GM23338 (cell line): Measurements from ENCODE around the gene TOMM7. TPM values are rescaled to one million over a fixed set of nuclear protein-coding genes. Genes with fewer than 3 reads are reported as not detected.

ENCODE experiments used
- ATAC-seq: fragments of 200-7000 bp; cut with Tn5 transposase; 3 replicates; pipeline ENCODE4 v1.9.1; 2020
- DNase-seq: peaks from one replicate; pipeline ENCODE4 v3.0.0-alpha.2; 2015; ENCODE audit warnings: low spot score
- H2AFZ ChIP-seq: fragments of 200-600 bp; sonication (generic); 2 replicates; pipeline ENCODE4 v1.8.0; 2016; ENCODE audit warnings: antibody characterized with exemption, mild to moderate bottlenecking, moderate library complexity
- H3F3A ChIP-seq: fragments of 200-600 bp; sonication (generic); replicated peaks from 2 replicates; pipeline ENCODE4 v1.8.0; 2017; ENCODE audit warnings: antibody characterized with exemption, mixed run types, low read depth
- H3K27ac ChIP-seq: fragments of 200-600 bp; sonication (generic); 2 replicates; pipeline ENCODE4 v1.6.1; 2016; ENCODE audit warnings: low read depth
- H3K27me3 ChIP-seq: fragments of 200-600 bp; sonication (generic); 2 replicates; pipeline ENCODE4 v1.8.0; 2016; ENCODE audit warnings: mild to moderate bottlenecking, mixed run types, moderate library complexity; ENCODE audit not compliant: insufficient read depth
- H3K36me3 ChIP-seq: fragments of 200-600 bp; sonication (generic); 2 replicates; pipeline ENCODE4 v1.8.0; 2016; ENCODE audit warnings: mild to moderate bottlenecking; ENCODE audit not compliant: insufficient read depth
- H3K4me1 ChIP-seq: fragments of 200-600 bp; sonication (generic); 2 replicates; pipeline ENCODE4 v1.8.0; 2016; ENCODE audit warnings: mild to moderate bottlenecking, moderate library complexity; ENCODE audit not compliant: insufficient read depth
- H3K4me2 ChIP-seq: fragments of 200-600 bp; sonication (generic); 2 replicates; pipeline ENCODE4 v1.7.1; 2017; ENCODE audit warnings: mixed run types
- H3K4me3 ChIP-seq: fragments of 200-600 bp; sonication (generic); 2 replicates; pipeline ENCODE4 v1.6.1; 2016; ENCODE audit warnings: mixed run types
- H3K79me2 ChIP-seq: fragments of 200-600 bp; sonication (generic); replicated peaks from 2 replicates; pipeline ENCODE4 v1.8.0; 2017; ENCODE audit warnings: mild to moderate bottlenecking; ENCODE audit not compliant: insufficient read depth
- H3K9me2 ChIP-seq: fragments of 200-600 bp; sonication (generic); 2 replicates; pipeline ENCODE4 v1.8.0; 2017; ENCODE audit not compliant: insufficient read depth
- H4K20me1 ChIP-seq: fragments of 200-600 bp; sonication (generic); replicated peaks from 2 replicates; pipeline ENCODE4 v1.8.0; 2017; ENCODE audit warnings: mild to moderate bottlenecking; ENCODE audit not compliant: insufficient read depth
- H3K27ac Mint-ChIP-seq: 2 replicates; pipeline ENCODE4 v1.8.0; 2020; ENCODE audit warnings: inconsistent platforms, mild to moderate bottlenecking, moderate library complexity, mixed read lengths
- H3K27me3 Mint-ChIP-seq: 3 replicates; pipeline ENCODE4 v1.8.0; 2022; ENCODE audit warnings: low read depth, mild to moderate bottlenecking, moderate library complexity, mixed read lengths, inconsistent platforms; ENCODE audit not compliant: insufficient read depth, poor library complexity
- H3K36me3 Mint-ChIP-seq: 3 replicates; pipeline ENCODE4 v1.8.0; 2021; ENCODE audit warnings: low read depth, mild to moderate bottlenecking, inconsistent platforms, moderate library complexity, mixed read lengths
- H3K4me1 Mint-ChIP-seq: 3 replicates; pipeline ENCODE4 v1.8.0; 2020; ENCODE audit warnings: mild to moderate bottlenecking, inconsistent platforms, mixed read lengths
- H3K4me3 Mint-ChIP-seq: 3 replicates; pipeline ENCODE4 v1.8.0; 2021; ENCODE audit warnings: moderate library complexity, mild to moderate bottlenecking, inconsistent platforms, mixed read lengths
- H3K9me3 Mint-ChIP-seq: 3 replicates; pipeline ENCODE4 v1.8.0; 2020; ENCODE audit warnings: moderate library complexity, mild to moderate bottlenecking, inconsistent platforms, mixed read lengths
- CREB1 ChIP-seq: fragments of 250-450 bp; sonication (Bioruptor Pico); IDR thresholded peaks from 2 replicates; pipeline ENCODE4 v1.5.0; 2020; ENCODE audit warnings: low read depth, mild to moderate bottlenecking, moderate library complexity
- EZH2 ChIP-seq: fragments of 200-600 bp; sonication (generic); IDR thresholded peaks from one replicate; pipeline ENCODE4 v1.8.0; 2017; ENCODE audit warnings: antibody characterized with exemption, mild to moderate bottlenecking, low read depth; ENCODE audit not compliant: unreplicated experiment
- EZH2phosphoT487 ChIP-seq: fragments of 200-600 bp; sonication (generic); IDR thresholded peaks from one replicate; pipeline ENCODE4 v1.8.1; 2018; ENCODE audit warnings: antibody characterized with exemption; ENCODE audit not compliant: unreplicated experiment
- JUNB ChIP-seq: IDR thresholded peaks from one replicate; pipeline ENCODE4 v1.6.1; 2016; ENCODE audit warnings: antibody characterized with exemption; ENCODE audit not compliant: unreplicated experiment
- NANOG ChIP-seq: IDR thresholded peaks from 2 replicates; pipeline ENCODE4 v1.6.1; 2016; ENCODE audit warnings: antibody characterized with exemption, borderline replicate concordance
- POLR2AphosphoS5 ChIP-seq: IDR thresholded peaks from 2 replicates; pipeline ENCODE4 v1.6.1; 2016; ENCODE audit warnings: antibody characterized with exemption, low read depth
- STAT1 ChIP-seq: IDR thresholded peaks from one replicate; pipeline ENCODE4 v1.6.1; 2016; ENCODE audit warnings: antibody characterized with exemption; ENCODE audit not compliant: unreplicated experiment
- ZNF114 ChIP-seq: fragments of 250-450 bp; sonication (Bioruptor Pico); IDR thresholded peaks from 2 replicates; pipeline ENCODE4 v1.5.0; 2020; ENCODE audit warnings: mild to moderate bottlenecking, moderate library complexity
- ZNF331 ChIP-seq: fragments of 250-450 bp; sonication (Bioruptor Pico); IDR thresholded peaks from 2 replicates; pipeline ENCODE4 v1.5.0; 2020; ENCODE audit warnings: low read depth, mild to moderate bottlenecking, moderate library complexity
- polyA plus RNA-seq: library from polyadenylated mRNA; unstranded; fragments of >200 nt; fragmentation: Nextera tagmentation; extraction: Ambion mirVana; gene quantifications from 2 replicates; pipeline ENCODE4 v1.2.1, GENCODE V29; 2016
- total RNA-seq: library from RNA; depleted of rRNA; stranded (reverse); fragments of >200 nt; shearing (Covaris generic); gene quantifications from 2 replicates; pipeline ENCODE4 v1.2.3, GENCODE V29; 2014
- TF ChIP-seq, protein P1 (sequence below), 2 experiments: fragments of 200-600 bp in 1 of 2; sonication (generic) in 1 of 2; conservative IDR thresholded peaks; 2 replicates each; pipeline versions ENCODE4 v1.5.1 to v1.6.1; 2016 to 2017; ENCODE audit warnings: antibody characterized with exemption in 2 of 2, low read depth in 2 of 2, mild to moderate bottlenecking in 2 of 2, moderate library complexity in 1 of 2
- TF ChIP-seq, protein P2 (sequence below): fragments of 250-450 bp; sonication (Bioruptor Pico); IDR thresholded peaks from 2 replicates; pipeline ENCODE4 v1.5.0; 2020; ENCODE audit warnings: mild to moderate bottlenecking, moderate library complexity
- TF ChIP-seq, protein P3 (sequence below): IDR thresholded peaks from 2 replicates; pipeline ENCODE4 v1.6.1; 2016; ENCODE audit warnings: antibody characterized with exemption
- TF ChIP-seq, protein P4 (sequence below): IDR thresholded peaks from one replicate; pipeline ENCODE4 v1.6.1; 2018; ENCODE audit warnings: antibody characterized with exemption; ENCODE audit not compliant: unreplicated experiment

Gene TOMM7
- total and polyA plus RNA-seq, 2 experiments from 2014 or later, result 164 to 920 TPM

DNA sequence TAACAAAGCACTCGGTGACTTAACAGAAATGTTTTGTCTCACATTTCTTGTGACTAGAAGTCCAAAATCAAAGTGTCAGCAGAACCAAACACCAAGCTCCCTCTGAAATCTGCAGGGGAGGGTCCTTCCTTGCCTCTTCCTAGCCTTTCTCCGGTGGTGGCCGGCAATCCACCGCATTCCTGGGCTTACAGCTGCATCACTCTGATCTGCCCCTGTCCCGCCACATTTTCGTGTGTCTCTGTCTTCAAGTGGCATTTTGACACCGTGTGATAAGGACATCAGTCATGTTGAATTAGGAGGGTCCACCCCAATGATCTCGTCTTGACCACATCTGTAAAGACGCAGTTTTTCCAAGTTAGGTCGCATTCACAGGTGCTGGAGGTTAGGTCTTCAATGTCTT is 30.5 kb upstream of the TOMM7 start:
- Histone ChIP-seq H3F3A (peaks cover 3% of the 10 kb centered on the region; the same call in 1 of the 2 replicates), H3K27ac (0 out of 2 replicates have a peak overlapping the region, but pooled peaks have one; percentile 14), H3K79me2 (peaks cover 15% of the 10 kb centered on the region), H3K4me2 (peak overlapping the region; percentile 74), H3K27me3 (no peaks in the 10 kb centered on the region), H3K36me3 (peaks cover 23% of the 10 kb centered on the region; the same call in 1 of the 2 replicates), H4K20me1 (no peaks in the 10 kb centered on the region), H2AFZ (peak overlapping the region; percentile 67; the same call in 1 of the 2 replicates), H3K4me1 (peaks cover 44% of the 10 kb centered on the region), H3K9me2 (no peaks in the 10 kb centered on the region), H3K4me3 (peak overlapping the region; percentile 48; the same call in 1 of the 2 replicates)
- Mint-ChIP-seq H3K9me3 (no peaks in the 10 kb centered on the region), H3K4me3 (no peak overlapping the region), H3K36me3 (peaks cover 28% of the 10 kb centered on the region), H3K4me1 (peaks cover 33% of the 10 kb centered on the region), H3K27ac (no peak overlapping the region), H3K27me3 (peaks cover 6% of the 10 kb centered on the region)
- ATAC-seq (no peak), DNase-seq (no peak)
- TF ChIP-seq EZH2phosphoT487 (no peak), NANOG (no peak), EZH2 (no peak), JUNB (no peak), POLR2AphosphoS5 (no peak), ZNF331 (CRISPR knock-in tag) (no peak), CREB1 (CRISPR knock-in tag) (no peak), ZNF114 (CRISPR knock-in tag) (no peak), STAT1 (no peak)
- TF ChIP-seq, protein P1, sequence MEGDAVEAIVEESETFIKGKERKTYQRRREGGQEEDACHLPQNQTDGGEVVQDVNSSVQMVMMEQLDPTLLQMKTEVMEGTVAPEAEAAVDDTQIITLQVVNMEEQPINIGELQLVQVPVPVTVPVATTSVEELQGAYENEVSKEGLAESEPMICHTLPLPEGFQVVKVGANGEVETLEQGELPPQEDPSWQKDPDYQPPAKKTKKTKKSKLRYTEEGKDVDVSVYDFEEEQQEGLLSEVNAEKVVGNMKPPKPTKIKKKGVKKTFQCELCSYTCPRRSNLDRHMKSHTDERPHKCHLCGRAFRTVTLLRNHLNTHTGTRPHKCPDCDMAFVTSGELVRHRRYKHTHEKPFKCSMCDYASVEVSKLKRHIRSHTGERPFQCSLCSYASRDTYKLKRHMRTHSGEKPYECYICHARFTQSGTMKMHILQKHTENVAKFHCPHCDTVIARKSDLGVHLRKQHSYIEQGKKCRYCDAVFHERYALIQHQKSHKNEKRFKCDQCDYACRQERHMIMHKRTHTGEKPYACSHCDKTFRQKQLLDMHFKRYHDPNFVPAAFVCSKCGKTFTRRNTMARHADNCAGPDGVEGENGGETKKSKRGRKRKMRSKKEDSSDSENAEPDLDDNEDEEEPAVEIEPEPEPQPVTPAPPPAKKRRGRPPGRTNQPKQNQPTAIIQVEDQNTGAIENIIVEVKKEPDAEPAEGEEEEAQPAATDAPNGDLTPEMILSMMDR (conservative IDR thresholded peaks at IDR 0.05; ENCODE audit: low read depth in 2 of 2), result no peak
- TF ChIP-seq, protein P2, sequence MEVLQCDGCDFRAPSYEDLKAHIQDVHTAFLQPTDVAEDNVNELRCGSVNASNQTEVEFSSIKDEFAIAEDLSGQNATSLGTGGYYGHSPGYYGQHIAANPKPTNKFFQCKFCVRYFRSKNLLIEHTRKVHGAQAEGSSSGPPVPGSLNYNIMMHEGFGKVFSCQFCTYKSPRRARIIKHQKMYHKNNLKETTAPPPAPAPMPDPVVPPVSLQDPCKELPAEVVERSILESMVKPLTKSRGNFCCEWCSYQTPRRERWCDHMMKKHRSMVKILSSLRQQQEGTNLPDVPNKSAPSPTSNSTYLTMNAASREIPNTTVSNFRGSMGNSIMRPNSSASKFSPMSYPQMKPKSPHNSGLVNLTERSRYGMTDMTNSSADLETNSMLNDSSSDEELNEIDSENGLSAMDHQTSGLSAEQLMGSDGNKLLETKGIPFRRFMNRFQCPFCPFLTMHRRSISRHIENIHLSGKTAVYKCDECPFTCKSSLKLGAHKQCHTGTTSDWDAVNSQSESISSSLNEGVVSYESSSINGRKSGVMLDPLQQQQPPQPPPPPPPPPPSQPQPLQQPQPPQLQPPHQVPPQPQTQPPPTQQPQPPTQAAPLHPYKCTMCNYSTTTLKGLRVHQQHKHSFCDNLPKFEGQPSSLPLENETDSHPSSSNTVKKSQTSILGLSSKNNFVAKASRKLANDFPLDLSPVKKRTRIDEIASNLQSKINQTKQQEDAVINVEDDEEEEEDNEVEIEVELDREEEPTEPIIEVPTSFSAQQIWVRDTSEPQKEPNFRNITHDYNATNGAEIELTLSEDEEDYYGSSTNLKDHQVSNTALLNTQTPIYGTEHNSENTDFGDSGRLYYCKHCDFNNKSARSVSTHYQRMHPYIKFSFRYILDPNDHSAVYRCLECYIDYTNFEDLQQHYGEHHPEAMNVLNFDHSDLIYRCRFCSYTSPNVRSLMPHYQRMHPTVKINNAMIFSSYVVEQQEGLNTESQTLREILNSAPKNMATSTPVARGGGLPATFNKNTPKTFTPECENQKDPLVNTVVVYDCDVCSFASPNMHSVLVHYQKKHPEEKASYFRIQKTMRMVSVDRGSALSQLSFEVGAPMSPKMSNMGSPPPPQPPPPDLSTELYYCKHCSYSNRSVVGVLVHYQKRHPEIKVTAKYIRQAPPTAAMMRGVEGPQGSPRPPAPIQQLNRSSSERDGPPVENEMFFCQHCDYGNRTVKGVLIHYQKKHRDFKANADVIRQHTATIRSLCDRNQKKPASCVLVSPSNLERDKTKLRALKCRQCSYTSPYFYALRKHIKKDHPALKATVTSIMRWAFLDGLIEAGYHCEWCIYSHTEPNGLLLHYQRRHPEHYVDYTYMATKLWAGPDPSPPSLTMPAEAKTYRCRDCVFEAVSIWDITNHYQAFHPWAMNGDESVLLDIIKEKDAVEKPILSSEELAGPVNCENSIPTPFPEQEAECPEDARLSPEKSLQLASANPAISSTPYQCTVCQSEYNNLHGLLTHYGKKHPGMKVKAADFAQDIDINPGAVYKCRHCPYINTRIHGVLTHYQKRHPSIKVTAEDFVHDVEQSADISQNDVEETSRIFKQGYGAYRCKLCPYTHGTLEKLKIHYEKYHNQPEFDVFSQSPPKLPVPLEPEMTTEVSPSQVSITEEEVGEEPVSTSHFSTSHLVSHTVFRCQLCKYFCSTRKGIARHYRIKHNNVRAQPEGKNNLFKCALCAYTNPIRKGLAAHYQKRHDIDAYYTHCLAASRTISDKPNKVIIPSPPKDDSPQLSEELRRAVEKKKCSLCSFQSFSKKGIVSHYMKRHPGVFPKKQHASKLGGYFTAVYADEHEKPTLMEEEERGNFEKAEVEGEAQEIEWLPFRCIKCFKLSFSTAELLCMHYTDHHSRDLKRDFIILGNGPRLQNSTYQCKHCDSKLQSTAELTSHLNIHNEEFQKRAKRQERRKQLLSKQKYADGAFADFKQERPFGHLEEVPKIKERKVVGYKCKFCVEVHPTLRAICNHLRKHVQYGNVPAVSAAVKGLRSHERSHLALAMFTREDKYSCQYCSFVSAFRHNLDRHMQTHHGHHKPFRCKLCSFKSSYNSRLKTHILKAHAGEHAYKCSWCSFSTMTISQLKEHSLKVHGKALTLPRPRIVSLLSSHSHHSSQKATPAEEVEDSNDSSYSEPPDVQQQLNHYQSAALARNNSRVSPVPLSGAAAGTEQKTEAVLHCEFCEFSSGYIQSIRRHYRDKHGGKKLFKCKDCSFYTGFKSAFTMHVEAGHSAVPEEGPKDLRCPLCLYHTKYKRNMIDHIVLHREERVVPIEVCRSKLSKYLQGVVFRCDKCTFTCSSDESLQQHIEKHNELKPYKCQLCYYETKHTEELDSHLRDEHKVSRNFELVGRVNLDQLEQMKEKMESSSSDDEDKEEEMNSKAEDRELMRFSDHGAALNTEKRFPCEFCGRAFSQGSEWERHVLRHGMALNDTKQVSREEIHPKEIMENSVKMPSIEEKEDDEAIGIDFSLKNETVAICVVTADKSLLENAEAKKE (CRISPR knock-in tag), result no peak
- TF ChIP-seq, protein P3, sequence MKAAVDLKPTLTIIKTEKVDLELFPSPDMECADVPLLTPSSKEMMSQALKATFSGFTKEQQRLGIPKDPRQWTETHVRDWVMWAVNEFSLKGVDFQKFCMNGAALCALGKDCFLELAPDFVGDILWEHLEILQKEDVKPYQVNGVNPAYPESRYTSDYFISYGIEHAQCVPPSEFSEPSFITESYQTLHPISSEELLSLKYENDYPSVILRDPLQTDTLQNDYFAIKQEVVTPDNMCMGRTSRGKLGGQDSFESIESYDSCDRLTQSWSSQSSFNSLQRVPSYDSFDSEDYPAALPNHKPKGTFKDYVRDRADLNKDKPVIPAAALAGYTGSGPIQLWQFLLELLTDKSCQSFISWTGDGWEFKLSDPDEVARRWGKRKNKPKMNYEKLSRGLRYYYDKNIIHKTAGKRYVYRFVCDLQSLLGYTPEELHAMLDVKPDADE, result no peak
- TF ChIP-seq, protein P4, sequence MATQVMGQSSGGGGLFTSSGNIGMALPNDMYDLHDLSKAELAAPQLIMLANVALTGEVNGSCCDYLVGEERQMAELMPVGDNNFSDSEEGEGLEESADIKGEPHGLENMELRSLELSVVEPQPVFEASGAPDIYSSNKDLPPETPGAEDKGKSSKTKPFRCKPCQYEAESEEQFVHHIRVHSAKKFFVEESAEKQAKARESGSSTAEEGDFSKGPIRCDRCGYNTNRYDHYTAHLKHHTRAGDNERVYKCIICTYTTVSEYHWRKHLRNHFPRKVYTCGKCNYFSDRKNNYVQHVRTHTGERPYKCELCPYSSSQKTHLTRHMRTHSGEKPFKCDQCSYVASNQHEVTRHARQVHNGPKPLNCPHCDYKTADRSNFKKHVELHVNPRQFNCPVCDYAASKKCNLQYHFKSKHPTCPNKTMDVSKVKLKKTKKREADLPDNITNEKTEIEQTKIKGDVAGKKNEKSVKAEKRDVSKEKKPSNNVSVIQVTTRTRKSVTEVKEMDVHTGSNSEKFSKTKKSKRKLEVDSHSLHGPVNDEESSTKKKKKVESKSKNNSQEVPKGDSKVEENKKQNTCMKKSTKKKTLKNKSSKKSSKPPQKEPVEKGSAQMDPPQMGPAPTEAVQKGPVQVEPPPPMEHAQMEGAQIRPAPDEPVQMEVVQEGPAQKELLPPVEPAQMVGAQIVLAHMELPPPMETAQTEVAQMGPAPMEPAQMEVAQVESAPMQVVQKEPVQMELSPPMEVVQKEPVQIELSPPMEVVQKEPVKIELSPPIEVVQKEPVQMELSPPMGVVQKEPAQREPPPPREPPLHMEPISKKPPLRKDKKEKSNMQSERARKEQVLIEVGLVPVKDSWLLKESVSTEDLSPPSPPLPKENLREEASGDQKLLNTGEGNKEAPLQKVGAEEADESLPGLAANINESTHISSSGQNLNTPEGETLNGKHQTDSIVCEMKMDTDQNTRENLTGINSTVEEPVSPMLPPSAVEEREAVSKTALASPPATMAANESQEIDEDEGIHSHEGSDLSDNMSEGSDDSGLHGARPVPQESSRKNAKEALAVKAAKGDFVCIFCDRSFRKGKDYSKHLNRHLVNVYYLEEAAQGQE, result no peak
